Mucosa of descending colon (tissue), 3 donors: Measurements from ENCODE around the gene PDE8B. TPM values are rescaled to one million over a fixed set of nuclear protein-coding genes. Genes with fewer than 3 reads are reported as not detected.
A peak's percentile ranks its signal among the peaks of the same experiment; 100 is the strongest.

Experiments used
- ATAC-seq: fragments of 200-7000 bp; cut with Tn5 transposase; one replicate; pipeline ENCODE4 v1.9.1; 2020; ENCODE audit warnings: mild to moderate bottlenecking, moderate library complexity
- DNase-seq, 3 donors: peaks; one replicate each; pipeline ENCODE4 v3.0.0-alpha.2; 2020
- H3K36me3 ChIP-seq: fragments of 200-600 bp; one replicate; pipeline ENCODE4 v1.8.0; 2021; ENCODE audit warnings: low read depth, mild to moderate bottlenecking
- H3K4me1 ChIP-seq: fragments of 200-600 bp; one replicate; pipeline ENCODE4 v1.8.0; 2021; ENCODE audit warnings: low read depth, mild to moderate bottlenecking
- H3K4me3 ChIP-seq: fragments of 200-600 bp; one replicate; pipeline ENCODE4 v1.8.0; 2021; ENCODE audit warnings: mild to moderate bottlenecking
- H3K9me3 ChIP-seq: fragments of 200-600 bp; one replicate; pipeline ENCODE4 v1.8.0; 2021; ENCODE audit warnings: mild to moderate bottlenecking
- intact Hi-C, 2 donors: fragments of 100-400 bp; cut with DNase I in 1 of 2; cut with micrococcal nuclease in 1 of 2; formaldehyde crosslinking; loops; one replicate each; pipeline versions ENCODE4 v1.11.0 to v1.11.1; 2022; cut with DNase I, micrococcal nuclease
- total RNA-seq, 3 donors: library from RNA; stranded (reverse); fragmentation: NEBNext Ultra II Directional in 2 of 3; extraction: Animal tissue kit (Norgen Biotek cat#: 25700) in 2 of 3; gene quantifications; one replicate each; pipeline versions ENCODE4 v1.2.1 to v1.2.4, GENCODE V29; 2021 to 2023
- TF ChIP-seq, protein P1 (sequence below): fragments of 200-600 bp; IDR thresholded peaks from one replicate; pipeline ENCODE4 v1.8.0; 2022; ENCODE audit warnings: antibody characterized with exemption, mild to moderate bottlenecking
- donor health status: DM: no; HTN: no; CAD: no; lungs with moderate emphysema.
- donor health status: DM: no; HTN: no; CAD: no.
- donor health status: DM: no; HTN: yes; CAD: no.

The PDE8B gene
- total RNA-seq, 3 donors from 2014 or later: 0.52 to 6.9 (median 0.70) TPM

DNA sequence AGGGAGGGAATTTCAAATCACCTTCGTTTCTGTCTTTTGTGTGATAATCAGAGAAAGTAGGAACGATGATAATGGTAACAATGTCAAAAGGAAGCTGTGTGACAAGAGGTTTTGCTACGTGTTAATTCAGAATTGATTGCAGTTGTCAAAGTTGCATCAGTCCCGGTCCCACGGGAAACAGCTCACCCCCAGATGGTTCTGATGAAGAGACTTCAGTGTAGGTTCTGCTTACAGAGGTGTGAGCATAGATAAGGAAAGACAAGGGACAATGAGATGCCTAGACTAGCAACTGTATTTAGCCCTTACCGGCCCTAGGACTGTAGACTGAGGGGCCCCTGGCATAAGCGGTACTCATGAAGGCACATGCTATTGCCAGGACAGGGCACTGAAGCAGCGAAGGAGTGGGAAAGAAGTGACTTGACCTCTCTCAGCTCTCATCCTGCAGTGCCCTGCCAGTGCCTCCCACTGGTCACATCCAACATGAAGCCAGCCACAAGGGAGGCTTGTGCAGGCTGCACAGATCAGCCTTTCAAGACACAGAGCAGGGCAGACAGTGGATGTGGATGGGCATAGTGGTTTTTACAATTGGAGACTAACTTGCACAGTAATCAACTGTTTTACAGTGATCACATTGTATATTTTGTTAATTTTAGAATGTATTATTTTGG, 21.1 kb downstream of the PDE8B start:
- TF ChIP-seq, protein P1, sequence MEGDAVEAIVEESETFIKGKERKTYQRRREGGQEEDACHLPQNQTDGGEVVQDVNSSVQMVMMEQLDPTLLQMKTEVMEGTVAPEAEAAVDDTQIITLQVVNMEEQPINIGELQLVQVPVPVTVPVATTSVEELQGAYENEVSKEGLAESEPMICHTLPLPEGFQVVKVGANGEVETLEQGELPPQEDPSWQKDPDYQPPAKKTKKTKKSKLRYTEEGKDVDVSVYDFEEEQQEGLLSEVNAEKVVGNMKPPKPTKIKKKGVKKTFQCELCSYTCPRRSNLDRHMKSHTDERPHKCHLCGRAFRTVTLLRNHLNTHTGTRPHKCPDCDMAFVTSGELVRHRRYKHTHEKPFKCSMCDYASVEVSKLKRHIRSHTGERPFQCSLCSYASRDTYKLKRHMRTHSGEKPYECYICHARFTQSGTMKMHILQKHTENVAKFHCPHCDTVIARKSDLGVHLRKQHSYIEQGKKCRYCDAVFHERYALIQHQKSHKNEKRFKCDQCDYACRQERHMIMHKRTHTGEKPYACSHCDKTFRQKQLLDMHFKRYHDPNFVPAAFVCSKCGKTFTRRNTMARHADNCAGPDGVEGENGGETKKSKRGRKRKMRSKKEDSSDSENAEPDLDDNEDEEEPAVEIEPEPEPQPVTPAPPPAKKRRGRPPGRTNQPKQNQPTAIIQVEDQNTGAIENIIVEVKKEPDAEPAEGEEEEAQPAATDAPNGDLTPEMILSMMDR: no peak
- Histone ChIP-seq H3K9me3 (no peaks in the 10 kb centered on the region), H3K4me3 (no peak overlapping the region), H3K4me1 (no peaks in the 10 kb centered on the region), H3K36me3 (no peaks in the 10 kb centered on the region)
- ATAC-seq (no peak), DNase-seq (no peak)
- intact Hi-C loops: no loop called here

DNA sequence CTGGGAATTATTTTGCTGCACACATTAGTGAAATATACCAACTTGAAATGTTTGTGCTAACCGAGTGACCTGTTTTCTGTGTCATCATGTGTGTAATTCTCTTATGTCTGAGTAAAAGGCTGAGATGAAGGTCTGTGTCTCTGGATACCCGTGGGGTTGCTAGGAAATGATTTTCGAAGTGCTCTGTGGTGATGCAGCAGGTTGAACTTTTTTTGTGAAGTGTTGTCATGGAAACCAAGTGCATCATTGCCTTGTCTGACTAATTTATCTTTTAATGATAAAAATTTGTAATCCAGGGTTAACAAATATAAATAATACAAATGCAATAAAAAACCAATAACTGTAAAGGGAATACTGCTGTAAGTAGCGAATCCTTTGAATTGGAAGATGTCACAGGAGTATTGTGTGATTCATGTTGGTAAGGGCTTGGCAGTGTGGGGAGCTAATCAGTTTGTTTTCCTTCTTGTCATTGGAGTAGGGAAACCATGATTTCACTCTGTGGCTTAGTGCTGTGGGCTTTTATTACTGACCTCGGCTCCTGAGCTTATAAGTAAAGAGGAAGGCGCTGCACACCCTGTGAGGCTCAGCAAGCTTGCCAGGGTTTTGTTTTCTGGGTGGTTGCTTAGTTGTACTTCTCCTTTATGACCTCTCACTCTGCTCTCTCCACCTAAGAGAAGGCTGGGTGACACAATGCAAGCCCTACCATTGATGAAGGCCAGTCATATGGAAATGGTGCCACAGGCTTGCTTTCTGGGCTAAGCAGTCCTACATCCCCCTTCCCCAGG, 22.3 kb downstream of the PDE8B start:
- TF ChIP-seq, protein P1: no peak
- ATAC-seq (no peak), DNase-seq (no peak)
- Histone ChIP-seq H3K4me3 (no peak overlapping the region), H3K9me3 (no peaks in the 10 kb centered on the region), H3K4me1 (no peaks in the 10 kb centered on the region), H3K36me3 (no peaks in the 10 kb centered on the region)
- intact Hi-C loops: no loop called here

DNA sequence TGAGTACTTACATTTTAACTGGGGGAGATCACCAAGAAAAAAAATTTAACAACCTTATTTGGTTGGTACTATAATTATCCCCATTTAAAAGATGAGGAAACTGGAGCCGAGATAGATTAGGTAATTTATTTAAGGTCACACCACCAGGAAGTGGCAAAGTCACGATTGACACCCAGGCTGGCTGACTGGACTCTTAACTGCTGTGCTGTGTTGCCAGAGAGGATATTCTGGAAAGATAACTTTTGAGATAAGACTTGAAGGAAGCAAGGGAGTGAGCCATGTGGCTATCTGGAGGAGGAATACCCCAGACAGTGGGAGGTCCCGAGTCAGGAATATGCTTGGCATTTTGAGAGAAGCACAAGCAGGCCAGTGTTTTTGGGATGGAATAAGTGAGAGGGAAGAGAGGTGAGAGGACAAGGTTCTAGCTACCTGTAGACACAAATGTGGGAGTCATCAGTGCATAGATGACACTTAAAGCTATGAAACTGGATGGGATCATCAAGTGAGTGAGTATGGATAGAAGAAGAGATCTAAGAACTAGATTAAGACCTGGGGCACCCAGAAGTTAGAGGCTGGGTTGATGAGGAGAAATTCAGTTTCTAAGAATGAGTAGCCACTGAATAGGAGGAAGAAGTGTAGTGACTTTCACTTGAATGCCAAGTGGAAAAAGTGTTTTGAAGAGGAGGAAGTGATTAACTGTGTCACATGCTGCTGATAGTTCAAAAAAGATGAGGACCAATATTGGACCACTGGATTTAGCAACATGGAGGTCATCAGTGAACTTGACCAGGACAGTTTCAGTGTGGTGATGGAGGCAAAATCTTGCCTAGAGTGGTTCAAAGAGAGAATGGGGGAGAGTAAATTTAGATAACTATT, 25.6 kb downstream of the PDE8B start:
- H3K4me3 ChIP-seq: no peak overlapping the region
- ATAC-seq (no peak), DNase-seq (no peak)
- H3K9me3 ChIP-seq: no peaks in the 10 kb centered on the region
- intact Hi-C loops: no loop called here
- TF ChIP-seq, protein P1: no peak
- H3K36me3 ChIP-seq: no peaks in the 10 kb centered on the region
- no peaks in the 10 kb centered on the region for H3K4me1 ChIP-seq

DNA sequence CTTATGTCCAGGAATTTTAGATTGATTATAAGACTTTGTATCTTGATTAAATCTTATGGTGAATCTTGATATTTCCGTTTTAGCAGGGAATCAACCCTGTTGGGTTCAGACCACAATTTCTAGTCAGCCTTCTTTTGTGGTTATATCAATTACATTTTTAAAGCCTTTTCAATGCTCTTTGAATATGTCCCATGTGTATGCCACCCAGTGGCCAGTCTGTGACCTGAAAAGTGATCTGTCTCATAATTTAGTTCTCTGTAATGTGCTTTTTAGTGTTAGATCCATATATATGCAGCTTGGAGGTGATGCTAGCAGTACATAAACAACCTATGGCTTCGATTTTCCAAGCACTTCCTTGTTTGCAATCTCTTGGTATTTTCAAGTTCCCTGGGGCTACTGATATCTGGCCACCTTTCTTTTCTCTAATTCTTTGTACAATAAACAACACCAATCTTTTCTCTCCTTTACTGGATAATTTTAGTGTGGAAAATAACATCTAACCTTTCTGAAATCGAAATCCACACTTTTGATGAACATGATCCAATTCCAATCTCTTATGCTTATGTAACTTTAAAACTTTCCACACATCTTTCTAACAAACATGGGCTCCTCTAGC, 28.8 kb downstream of the PDE8B start:
- no peaks in the 10 kb centered on the region for H3K36me3 ChIP-seq
- no peaks in the 10 kb centered on the region for H3K9me3 ChIP-seq
- ATAC-seq: no peak
- intact Hi-C loops: no loop called here
- DNase-seq: peak in 1 of 3 donors; percentile 33
- no peaks in the 10 kb centered on the region for H3K4me1 ChIP-seq
- H3K4me3 ChIP-seq: no peak overlapping the region
- TF ChIP-seq, protein P1: no peak

DNA sequence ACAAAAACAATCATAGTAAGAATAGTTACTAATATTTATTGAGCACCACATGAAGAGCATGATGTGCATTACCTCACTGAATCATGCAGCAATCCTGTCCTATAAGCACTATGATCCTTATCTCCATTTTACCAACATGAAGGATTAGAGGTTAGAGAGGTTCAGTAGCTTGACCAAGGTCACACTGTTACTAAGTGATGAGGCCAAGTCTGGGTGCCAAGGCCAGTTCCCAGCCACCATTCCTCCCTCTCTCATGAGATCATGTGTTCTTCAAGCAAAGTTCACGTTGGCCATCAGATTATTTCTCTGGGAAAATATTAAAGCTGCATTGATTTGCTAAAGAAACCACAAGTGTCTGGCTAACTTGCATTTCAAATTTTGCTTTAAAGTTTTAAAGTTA, 31.0 kb downstream of the PDE8B start:
- intact Hi-C loops: no loop called here
- no peaks in the 10 kb centered on the region for H3K4me1 ChIP-seq
- ATAC-seq: no peak
- H3K36me3 ChIP-seq: no peaks in the 10 kb centered on the region
- no peak for DNase-seq
- TF ChIP-seq, protein P1: no peak
- no peaks in the 10 kb centered on the region for H3K9me3 ChIP-seq
- H3K4me3 ChIP-seq: no peak overlapping the region
